GM12891 (cell line): ENCODE measurements around the gene UTP4.

Experiments used
- POLR2A ChIP-seq: IDR thresholded peaks from 2 replicates; pipeline ENCODE4 v1.6.1; 2011; ENCODE audit warnings: low read depth, low read length, control low read depth
- POLR2AphosphoS5 ChIP-seq: IDR thresholded peaks from 2 replicates; pipeline ENCODE4 v1.6.1; 2011; ENCODE audit warnings: low read depth, low read length, control low read depth
- TAF1 ChIP-seq: IDR thresholded peaks from 2 replicates; pipeline ENCODE4 v1.6.1; 2011; ENCODE audit warnings: low read depth, low read length, control low read depth

- no peak for TF ChIP-seq POLR2A
- TF ChIP-seq TAF1: no peak
- TF ChIP-seq POLR2AphosphoS5: no peak
Observed at GRCh38 chr16:69190598-69190997, 58.1 kb downstream of the UTP4 start.
